GM21360 (cell line): ENCODE results near the gene MTFP1.
A peak's percentile ranks its signal among the peaks of the same experiment; 100 is the strongest.
"Not testable (repeated sequence)": the region's sequence is repeated elsewhere in the genome, so short reads cannot be mapped to it uniquely, and the experiment has no call there.

Experiments used
- ATAC-seq: cut with Tn5 transposase; IDR thresholded peaks from one replicate; pipeline ENCODE4 v1.9.1; 2021; ENCODE audit warnings: mild to moderate bottlenecking, moderate library complexity; ENCODE audit not compliant: unreplicated experiment

MTFP1 gene

GRCh38 chr22:30425616-30426387 lies at the start of gene MTFP1:
TSS of gene MTFP1 (plus strand) at chr22:30425768. CDS start at chr22:30425880, 112 bp downstream.
- ATAC-seq: no peak

DNA sequence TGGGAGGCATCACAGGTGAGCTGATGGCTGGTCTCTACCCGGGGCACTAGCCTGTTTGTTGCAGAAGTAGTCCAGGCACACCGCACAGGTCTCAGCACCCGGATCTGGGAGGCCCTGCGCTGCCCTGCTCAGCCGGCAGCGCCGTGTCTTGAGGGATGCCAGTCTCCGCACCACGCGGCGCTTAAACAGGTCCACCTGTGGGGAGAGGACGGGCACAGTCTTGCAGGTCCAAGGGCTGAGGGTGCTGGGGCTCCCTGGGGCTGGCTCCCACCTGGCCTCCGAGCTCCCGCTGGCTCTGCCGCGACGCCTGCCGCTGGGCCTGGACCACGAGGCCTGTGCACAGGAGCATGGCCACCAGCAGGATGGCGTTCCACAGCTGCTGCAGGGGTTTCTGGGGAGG lies 45.6 kb upstream of the MTFP1 start:
- ATAC-seq: no peak

DNA sequence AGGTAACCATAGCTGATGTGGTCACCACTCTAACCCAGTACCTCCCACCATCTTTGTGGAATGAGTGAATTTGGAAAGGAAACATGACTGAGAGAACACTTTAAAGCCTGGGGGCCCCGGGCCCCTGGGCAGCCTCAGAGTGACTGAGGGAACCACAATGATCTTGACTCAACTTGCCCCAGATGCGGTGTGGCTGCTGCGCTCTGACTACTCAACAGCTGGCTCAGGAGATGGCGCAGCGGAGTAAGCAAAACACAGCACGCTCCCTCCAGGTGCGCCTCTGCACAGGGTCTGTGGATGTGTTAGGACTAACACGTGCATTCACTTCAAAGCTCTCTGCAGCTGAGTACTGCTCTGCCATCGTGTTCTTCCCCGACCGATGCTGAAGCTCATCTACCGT lies 44.3 kb upstream of the MTFP1 start:
- no peak for ATAC-seq

DNA sequence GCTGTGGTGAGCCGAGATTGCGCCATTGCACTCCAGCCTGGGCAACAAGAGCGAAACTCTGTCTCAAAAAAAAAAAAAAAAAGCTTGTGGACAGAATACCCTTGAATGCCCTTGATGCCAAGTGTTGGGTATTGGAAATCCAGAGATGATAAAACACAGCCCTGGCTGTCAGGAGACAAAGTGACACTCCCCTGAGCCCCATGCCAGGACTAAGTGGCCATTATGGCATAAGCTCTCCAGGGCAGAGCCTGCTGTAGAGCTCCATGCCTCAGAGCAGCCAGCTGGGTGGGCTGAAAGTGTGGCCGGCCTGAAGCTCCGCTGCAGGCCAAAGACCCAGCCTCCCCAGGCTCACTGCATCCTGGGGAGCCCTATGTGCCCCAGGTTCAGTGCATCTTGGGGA lies 43.2 kb upstream of the MTFP1 start:
- no peak for ATAC-seq

DNA sequence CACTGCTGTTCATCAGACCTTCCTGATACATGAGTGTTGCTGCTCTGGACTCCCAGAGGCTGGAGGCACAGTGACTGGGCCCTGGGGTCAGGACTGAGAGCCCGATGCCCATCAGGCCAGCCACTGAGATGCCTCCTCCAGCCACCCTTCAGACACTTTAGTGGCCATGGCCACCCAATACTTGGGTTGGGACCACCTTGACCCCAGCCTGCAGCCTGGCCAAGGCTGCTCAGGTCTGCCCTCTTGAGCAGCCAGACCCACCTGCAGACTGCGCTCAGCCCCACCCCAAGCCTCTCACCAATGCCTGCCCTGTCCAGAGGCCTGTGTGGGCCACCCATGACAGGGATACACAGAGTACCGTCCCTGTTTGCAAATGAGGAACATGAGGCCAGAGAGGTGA lies 42.5 kb upstream of the MTFP1 start:
- ATAC-seq: no peak

- ATAC-seq: no peak
Observed at GRCh38 chr22:30385942-30386341, 39.6 kb upstream of the MTFP1 start.

- ATAC-seq: no peak
Observed at GRCh38 chr22:30386608-30386959, 39.0 kb upstream of the MTFP1 start.

- peak; percentile 68 for ATAC-seq
Observed at GRCh38 chr22:30386960-30387827, 38.4 kb upstream of the MTFP1 start, which contains the start of gene RNF215. TSS of gene RNF215 (minus strand) at chr22:30387411. CDS start at chr22:30387313, 98 bp downstream.

DNA sequence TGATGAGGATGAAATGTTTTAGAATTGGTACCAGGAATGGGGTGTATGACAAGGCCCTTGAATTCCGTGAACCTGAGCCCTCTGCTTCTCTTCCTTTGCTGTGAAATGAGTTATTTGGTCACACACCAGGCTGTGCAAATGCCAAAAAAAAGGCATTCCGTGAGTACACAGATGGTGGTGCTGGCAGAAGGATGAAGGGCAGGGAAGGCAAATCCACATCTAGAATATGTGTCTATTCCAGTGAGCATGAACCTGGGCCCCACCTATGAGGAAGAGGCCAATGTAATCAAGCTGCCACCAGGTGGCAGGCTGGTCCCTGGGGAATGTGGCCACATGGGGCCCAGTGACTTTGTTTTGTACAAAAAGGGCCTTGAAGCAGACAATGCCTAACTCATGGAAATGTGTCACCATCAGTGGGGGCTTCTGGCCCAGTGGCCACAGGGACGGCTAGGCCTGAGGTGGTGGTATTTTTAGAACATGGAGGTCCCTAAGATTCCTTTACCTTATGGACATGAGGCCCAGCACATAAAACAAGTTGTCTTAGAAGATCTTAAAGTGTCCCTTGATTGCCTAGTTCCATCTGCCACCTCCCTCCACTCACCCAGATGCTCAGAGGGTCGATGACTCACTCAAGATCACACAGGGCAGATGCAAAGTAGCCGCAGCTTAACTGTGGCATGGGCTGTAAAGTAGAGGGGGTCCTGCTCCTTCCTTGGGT lies 34.4 kb upstream of the MTFP1 start:
- ATAC-seq: no peak

DNA sequence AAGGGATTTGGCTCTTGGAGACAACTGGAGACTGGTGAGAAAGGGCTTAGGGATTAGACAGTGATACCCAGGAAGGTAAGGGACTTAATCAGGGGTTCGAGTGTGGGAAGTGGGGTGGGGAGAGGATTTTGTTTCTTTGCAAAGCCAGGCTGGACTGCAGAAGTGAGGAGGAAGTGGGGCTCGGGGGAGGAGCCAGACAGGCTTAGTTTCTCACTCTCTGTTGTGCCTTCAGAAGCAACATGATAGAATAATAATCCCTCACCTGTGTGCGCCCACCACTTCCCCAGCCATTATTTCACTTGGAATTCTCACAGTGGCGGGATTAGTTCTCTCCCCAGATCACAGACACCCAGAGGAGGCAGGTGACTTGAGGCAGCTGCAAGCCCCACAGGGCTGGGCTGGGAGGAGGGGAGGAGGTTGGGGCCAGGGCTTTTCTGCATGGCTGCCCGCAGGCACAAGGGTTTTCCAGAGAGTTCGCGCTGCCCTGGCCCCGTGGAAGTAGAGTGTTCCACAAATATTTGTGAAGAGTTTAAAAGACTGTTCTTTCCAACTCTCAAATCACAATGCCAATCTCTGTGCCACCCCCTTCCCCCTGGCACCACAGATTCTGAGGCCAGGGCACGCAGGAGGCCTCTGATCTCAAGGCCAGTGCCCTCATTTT lies 32.8 kb upstream of the MTFP1 start:
- ATAC-seq: no peak

DNA sequence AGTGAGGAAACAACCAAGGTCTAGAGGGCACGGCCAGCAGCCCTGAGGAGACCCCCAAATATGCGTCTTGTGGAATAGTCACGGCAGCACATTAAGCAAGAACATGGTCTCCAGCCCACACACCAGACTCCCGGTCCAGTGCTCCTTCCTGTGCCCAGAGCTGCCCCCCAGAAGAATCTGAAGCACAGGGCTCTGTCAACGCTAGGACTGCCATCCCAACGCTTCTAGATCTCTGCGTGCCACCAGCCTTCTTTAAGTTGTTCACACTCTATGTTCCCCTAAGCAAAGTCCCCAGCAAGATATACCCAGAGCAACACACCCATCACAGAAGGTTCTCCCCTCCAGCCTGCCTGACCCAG lies 32.3 kb upstream of the MTFP1 start:
- no peak for ATAC-seq

DNA sequence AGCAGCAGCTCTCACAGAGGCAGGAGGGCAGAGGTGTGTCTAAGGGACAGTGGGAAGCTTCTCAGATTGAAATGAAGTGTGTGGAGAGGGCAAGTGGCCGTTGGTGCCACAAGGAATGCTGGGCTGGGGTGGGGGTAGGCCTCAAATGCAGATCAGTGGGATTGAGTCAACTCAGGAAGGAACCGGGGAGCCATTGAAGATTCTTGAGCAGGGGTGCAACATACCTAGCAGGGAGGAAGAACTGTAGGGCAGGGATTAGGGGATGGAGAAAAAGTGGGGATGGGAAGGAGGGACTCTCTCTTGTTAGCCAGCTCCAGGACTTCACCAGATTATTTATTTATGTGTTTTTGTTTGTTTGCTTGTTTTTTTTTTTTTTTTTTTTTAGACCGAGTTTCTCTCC lies 31.7 kb upstream of the MTFP1 start:
- ATAC-seq: no peak

DNA sequence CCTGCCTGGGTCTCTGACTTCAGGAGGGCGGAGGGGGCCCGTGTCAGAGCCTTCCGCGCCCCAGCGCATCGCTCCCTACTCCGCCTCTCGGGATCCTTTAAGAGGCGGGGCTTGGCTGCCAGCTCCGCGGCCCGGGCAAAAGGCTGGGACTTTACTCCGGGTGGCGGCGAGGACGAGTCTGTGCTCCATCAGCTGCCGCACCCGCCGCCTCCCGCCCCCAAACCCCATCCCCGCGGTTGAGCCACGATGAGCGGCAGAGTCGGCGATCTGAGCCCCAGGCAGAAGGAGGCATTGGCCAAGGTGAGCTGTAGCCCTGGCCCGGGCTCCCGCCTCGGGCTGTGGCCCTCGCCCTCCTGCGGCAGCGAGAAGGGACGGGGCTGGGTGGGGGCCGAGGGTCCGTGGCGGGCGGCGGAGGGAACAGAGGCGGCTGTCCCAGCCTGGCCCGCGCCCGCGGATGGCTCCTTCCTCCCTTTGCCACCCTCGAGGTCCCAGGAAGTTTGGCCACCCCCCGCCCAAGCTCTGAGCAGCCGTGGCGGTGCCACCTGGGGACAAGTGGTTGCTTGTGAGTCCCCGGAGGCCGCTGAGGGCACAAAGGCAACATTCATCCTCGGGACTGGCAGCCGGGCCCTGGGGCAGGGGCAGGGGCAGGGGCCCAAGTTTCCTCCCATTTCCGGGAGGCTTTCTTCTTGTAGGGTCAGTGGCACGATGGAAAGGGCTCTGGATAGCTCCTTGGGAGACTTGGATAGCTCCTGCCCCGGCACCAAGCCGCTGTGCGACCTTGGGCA lies 28.5 kb upstream of the MTFP1 start, which contains the start of gene SEC14L2:
Gene SEC14L2 (plus strand): TSS at position 148 of the 785 bp plus-strand sequence. CDS start 99 bp downstream, at position 247.
- ATAC-seq: no peak

DNA sequence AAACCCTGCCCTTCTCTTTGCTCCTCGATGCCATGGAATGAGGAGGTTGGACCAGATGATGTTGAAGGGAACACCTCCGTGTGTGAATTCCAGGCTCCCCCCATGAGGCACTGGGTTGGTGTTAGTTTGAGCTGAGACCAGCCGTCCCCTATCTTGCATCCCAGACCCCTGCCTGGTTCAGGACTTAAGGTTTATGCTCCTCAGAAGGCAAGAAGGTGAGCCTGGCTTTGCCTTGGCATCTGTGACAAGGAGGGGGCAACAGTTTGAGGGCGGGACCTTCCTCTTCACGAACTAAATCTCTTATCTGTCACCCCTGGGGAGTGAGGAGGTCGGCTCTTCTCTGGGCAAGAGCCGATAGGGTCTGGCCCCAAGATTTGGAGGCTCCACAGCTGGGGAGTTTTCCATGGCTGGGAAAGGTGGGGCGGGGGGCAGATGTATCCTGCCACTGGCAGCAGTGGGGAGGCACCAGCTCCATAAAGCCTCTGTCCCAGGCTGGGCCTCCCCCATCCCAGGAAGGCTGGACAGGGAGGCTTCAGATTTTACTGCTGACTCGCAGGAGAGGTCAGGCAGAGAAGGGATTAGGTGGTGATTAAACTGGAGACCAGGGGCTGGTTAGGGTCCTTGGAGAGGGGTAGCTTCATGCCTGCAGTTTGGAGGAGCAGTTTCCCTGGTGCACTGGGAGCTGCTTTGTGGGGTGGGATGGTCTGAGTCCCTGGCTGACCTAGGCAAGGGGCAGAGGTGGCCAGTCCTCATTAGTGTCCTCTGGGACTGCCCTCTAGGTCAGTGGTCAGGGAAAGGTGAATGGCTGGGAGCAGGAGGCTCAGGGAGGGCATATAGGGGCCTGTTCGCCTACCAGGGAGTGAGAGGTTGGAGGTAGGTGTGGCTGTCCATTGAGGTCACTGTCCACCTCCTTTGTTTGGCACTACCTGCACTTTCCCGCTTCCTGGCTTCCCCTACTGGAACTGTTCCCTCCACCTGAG lies 27.6 kb upstream of the MTFP1 start:
- ATAC-seq: no peak

DNA sequence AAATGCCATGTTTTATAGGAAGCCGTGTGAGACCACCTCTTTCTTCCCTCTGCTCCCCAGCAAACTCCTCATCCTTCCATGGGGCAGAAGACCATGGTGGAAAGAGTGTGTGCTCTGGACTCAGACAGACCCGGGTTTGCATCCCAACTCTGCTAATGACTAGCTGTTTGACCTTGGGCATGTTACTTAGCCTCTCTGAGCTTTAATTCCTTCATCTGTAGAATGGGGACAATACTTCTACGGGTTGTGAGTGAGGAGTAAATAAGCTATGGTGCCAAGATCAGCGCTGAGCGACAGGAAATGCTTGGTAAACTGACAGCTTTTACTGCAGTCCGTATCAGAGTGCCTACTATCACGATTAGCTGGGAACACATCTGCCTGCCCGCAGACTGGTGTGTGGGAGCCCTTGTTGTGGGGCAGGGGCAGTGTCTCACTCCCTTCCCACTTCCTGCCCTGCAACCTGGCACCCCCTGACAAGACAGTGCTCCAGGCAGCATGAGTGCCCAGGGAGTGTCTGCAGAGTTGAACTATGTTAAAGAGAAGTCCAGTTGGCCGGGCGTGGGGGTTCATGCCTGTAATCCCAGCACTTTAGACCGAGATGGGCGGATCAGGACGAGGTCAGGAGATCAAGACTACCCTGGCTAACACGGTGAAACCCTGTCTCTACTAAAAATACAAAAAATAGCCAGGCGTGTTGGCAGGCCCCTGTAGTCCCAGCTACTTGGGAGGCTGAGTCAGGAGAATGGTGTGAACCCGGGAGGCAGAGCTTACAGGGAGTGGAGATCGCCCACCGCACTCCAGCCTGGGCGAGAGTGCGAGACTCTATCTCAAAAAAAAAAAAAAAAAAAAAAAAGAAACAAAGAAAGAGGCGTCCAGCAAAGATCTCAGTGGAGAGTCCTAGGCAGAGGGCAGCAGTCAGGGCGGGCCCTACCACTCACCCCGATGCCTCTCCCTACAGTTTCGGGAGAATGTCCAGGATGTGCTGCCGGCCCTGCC lies 26.6 kb upstream of the MTFP1 start:
- ATAC-seq: no peak

- no peak for ATAC-seq
Observed at GRCh38 chr22:30399718-30400117, 25.9 kb upstream of the MTFP1 start.

GRCh38 chr22:30400159-30400558 lies 25.4 kb upstream of the MTFP1 start:
- no peak for ATAC-seq

DNA sequence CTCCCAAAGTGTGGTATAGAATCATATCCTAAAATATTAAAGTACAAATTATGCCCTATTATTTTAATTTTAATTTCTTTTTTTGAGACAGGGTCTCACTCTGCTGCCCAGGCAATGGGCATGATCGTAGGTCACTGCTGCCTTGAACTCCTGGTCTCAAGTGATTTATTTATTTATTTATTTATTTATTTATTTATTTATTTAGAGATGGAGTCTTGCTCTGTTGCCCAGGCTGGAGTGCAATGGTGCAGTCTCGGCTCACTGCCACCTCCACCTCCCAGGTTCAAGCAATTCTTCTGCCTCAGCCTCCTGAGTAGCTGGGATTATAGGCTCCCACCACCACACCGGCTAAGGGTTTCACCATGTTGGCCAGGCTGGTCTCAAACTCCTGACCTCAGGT lies 24.5 kb upstream of the MTFP1 start:
- not testable (repeated sequence) for ATAC-seq
